Nephron progenitor cell (in vitro differentiated cells): ENCODE data around the gene ZRANB3.

Source experiments
- DNase-seq: peaks from one replicate; pipeline ENCODE4 v3.0.0; 2021
- H3K27ac Mint-ChIP-seq: 2 replicates; pipeline ENCODE4 v1.8.0; 2021; ENCODE audit warnings: mild to moderate bottlenecking, moderate library complexity, mixed read lengths
- H3K27me3 Mint-ChIP-seq: 2 replicates; pipeline ENCODE4 v1.8.0; 2021; ENCODE audit warnings: mild to moderate bottlenecking, low read depth, mixed read lengths; ENCODE audit not compliant: poor library complexity
- H3K36me3 Mint-ChIP-seq: 2 replicates; pipeline ENCODE4 v1.8.0; 2021; ENCODE audit warnings: low read depth, mixed read lengths
- H3K4me1 Mint-ChIP-seq: 2 replicates; pipeline ENCODE4 v1.8.0; 2021; ENCODE audit warnings: mixed read lengths
- H3K4me3 Mint-ChIP-seq: 2 replicates; pipeline ENCODE4 v1.8.0; 2021; ENCODE audit warnings: mild to moderate bottlenecking, moderate library complexity, mixed read lengths
- H3K9me3 Mint-ChIP-seq: 2 replicates; pipeline ENCODE4 v1.8.0; 2021; ENCODE audit warnings: mild to moderate bottlenecking, moderate library complexity, mixed read lengths
- TF ChIP-seq, protein P1 (sequence below): fragments of 200-600 bp; sonication (generic); IDR thresholded peaks from 2 replicates; pipeline ENCODE4 v1.5.0; 2021; ENCODE audit warnings: antibody characterized with exemption

ZRANB3 gene

DNA sequence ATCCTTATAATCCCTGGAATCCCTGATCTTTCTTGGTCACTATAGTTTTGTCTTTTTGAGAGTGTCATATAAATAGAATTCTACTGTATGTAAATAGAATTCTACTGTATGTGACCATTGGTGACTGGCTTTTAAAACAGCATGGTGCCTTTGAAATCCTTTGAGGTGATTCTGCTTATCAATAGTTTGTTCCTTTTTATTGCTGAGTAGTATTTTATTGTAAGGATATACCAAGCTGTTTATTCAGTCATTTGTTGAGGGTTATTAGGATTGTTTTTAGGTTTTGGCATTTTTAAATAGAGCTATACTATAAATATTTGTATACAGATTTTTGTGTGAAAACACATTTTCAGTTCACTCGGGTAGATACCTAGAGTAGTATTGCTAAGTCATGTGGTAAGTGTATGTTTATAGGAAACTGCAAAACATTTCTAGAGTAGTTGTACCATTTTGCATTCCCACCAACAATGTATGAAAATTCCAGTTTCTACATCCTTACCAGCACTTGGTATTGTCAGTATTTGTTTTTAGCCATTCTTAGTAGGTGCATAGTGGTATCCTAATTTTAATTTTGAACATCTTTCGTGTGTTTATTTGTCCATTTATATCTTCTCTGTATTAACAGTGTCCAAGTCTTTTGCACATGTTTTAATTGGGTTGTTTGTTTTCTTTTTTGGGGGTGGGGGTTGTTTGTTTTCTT is 433.3 kb downstream of the ZRANB3 start:
- no peaks in the 10 kb centered on the region for H3K4me1 Mint-ChIP-seq
- DNase-seq = no peak
- peaks cover 45% of the 10 kb centered on the region for H3K36me3 Mint-ChIP-seq
- no peaks in the 10 kb centered on the region for H3K27me3 Mint-ChIP-seq
- peak overlapping the region; percentile 10 for H3K27ac Mint-ChIP-seq
- H3K9me3 Mint-ChIP-seq = peaks cover 8% of the 10 kb centered on the region
- TF ChIP-seq, protein P1, sequence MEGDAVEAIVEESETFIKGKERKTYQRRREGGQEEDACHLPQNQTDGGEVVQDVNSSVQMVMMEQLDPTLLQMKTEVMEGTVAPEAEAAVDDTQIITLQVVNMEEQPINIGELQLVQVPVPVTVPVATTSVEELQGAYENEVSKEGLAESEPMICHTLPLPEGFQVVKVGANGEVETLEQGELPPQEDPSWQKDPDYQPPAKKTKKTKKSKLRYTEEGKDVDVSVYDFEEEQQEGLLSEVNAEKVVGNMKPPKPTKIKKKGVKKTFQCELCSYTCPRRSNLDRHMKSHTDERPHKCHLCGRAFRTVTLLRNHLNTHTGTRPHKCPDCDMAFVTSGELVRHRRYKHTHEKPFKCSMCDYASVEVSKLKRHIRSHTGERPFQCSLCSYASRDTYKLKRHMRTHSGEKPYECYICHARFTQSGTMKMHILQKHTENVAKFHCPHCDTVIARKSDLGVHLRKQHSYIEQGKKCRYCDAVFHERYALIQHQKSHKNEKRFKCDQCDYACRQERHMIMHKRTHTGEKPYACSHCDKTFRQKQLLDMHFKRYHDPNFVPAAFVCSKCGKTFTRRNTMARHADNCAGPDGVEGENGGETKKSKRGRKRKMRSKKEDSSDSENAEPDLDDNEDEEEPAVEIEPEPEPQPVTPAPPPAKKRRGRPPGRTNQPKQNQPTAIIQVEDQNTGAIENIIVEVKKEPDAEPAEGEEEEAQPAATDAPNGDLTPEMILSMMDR = no peak
- no peak overlapping the region for H3K4me3 Mint-ChIP-seq

DNA sequence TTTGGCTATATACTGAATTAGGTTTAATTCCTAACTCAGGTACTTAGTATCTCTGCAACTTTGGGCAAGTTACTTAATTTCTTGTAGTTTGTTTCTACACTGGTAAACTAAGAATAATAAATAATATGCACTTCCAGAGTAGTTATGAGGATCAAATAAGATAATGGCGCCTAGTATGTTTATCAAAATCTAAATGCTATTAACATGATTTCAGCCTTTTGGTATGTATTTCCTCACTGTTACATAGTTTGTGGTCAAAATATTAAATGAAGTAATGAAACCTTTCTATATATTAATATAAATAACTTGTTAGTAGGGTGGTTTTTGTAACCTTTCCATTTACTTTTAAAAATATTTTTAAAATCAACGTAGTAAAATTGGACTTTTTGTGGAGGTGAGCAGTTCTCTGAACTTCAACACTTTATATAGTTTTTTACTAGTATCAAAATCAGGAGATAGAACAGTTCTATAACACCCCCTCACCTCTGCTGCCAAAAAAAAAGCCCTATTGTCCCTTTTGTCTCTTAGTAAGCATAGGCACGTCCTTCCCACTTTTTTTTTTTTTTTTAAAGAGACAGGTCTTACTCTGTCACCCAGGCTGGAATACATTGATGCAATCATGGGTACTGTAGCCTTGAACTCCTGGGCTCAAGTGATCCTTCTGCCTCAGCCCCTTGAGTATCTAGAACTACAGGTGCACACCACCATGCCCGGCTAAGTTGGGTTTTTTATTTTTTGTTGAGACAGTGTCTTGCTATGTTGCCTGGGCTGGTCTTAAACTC is 434.2 kb downstream of the ZRANB3 start:
- no peak overlapping the region for H3K27ac Mint-ChIP-seq

DNA sequence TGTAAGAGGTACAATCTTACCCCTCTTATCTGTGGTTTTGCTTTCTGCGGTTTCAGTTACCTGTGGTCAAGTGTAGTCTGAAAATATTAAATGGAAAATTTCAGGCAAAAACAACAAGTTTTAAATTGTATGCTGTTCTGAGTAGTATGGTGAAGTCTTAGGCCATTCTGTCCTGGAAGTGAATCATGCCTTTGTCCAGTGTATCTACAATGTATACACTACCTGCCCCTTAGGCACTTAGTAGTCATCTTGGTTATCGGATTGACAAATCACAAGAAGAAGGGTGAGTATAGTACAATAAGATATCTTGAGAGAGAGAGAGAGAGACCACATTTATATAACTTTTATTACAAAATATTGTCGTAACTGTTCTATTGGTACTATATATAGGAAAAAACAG is 435.4 kb downstream of the ZRANB3 start:
- Mint-ChIP-seq H3K9me3 (no peaks in the 10 kb centered on the region), H3K27ac (no peak overlapping the region), H3K36me3 (peaks cover 29% of the 10 kb centered on the region), H3K4me1 (no peaks in the 10 kb centered on the region), H3K4me3 (no peak overlapping the region), H3K27me3 (no peaks in the 10 kb centered on the region)
- TF ChIP-seq, protein P1 = no peak
- DNase-seq = no peak

More for the DNA sequence above, 434.2 kb downstream of the ZRANB3 start:
- H3K4me3 Mint-ChIP-seq = no peak overlapping the region
- H3K27me3 Mint-ChIP-seq = no peaks in the 10 kb centered on the region
- DNase-seq = no peak
- peaks cover 2% of the 10 kb centered on the region for H3K9me3 Mint-ChIP-seq
- no peaks in the 10 kb centered on the region for H3K4me1 Mint-ChIP-seq
- TF ChIP-seq, protein P1 = no peak
- peaks cover 37% of the 10 kb centered on the region for H3K36me3 Mint-ChIP-seq

DNA sequence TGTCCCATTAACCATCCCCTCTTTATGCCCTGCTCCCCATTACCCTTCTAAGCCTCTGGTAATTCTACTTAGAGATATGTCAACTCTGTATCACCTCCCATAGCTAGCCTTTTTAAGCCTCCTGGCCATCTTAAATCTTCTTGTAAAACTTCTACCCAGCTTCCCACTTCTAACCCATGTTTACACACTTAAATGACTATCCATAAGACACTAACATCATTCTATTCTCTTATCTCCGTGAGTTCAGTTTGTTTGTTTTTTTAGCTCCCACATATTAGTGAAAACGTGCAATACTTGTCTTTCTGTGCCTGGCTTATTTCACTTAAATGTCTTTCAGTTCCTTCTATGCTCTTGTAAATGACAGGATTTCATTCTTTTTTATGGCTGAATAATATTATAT is 436.5 kb downstream of the ZRANB3 start:
- no peaks in the 10 kb centered on the region for H3K27me3 Mint-ChIP-seq
- H3K9me3 Mint-ChIP-seq = peaks cover 2% of the 10 kb centered on the region
- no peaks in the 10 kb centered on the region for H3K4me1 Mint-ChIP-seq
- H3K4me3 Mint-ChIP-seq = no peak overlapping the region
- H3K27ac Mint-ChIP-seq = no peak overlapping the region
- H3K36me3 Mint-ChIP-seq = peaks cover 30% of the 10 kb centered on the region
- no peak for DNase-seq
- TF ChIP-seq, protein P1 = no peak

DNA sequence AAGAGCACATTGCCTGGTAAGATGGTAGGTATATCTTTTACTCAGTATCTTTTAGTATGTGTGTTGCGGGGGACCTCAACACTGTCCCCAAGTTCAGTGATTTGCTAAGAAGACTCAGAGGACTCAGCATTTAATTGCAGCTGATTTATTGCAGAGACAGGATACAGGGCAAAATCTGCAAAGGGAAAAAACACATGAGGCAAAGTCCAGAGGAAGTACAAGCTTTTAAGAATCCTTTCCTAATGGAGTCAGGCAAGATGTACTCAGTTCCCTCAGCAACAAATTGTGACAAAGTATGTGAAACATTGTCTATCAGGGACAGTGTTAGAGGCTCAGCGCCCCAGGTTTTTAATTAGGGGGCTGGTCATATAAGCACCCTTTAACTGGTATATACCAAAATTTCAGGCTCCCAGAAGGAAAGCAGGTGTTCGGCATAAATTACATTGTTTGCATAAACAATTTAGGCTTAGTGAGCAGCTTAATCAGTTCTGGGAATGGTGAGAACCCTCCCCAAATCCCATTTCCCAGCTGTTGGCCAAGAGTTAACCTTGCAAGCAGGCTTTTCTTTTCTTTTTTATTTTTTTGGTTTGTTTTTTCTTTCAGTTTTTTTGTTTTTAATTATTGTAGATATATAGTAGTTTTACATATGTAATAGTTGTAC is 437.2 kb downstream of the ZRANB3 start:
- H3K4me1 Mint-ChIP-seq = no peaks in the 10 kb centered on the region
- no peaks in the 10 kb centered on the region for H3K27me3 Mint-ChIP-seq
- no peak for DNase-seq
- peaks cover 9% of the 10 kb centered on the region for H3K9me3 Mint-ChIP-seq
- H3K36me3 Mint-ChIP-seq = peaks cover 37% of the 10 kb centered on the region
- H3K27ac Mint-ChIP-seq = no peak overlapping the region
- H3K4me3 Mint-ChIP-seq = no peak overlapping the region
- TF ChIP-seq, protein P1 = no peak
